OCI-LY7 (cell line): ENCODE measurements around the gene RNU6-9. TPM values are rescaled to one million over a fixed set of nuclear protein-coding genes. Genes with fewer than 3 reads are reported as not detected.

ENCODE experiments used
- BruUV-seq: library from RNA; stranded (reverse); fragments of 400-500 nt; replicated peaks from 2 replicates; lab custom pipeline; 2021; lab: Mats Ljungman, UMichigan
- CTCF ChIA-PET: fragments of 300-600 bp; sonication (Branson Sonifier 250); formaldehyde crosslinking; loops from one replicate; lab custom pipeline; 2022; ENCODE audit warnings: antibody characterized with exemption; ENCODE audit not compliant: unreplicated experiment; lab: Charles Lee
- POLR2A ChIA-PET: fragments of 300-600 bp; sonication (Branson Sonifier 250); formaldehyde crosslinking; loops from one replicate; lab custom pipeline; 2022; ENCODE audit warnings: antibody characterized with exemption; lab: Charles Lee
- DNase-seq: peaks from one replicate; pipeline ENCODE4 v3.0.0-alpha.2; 2015; ENCODE audit warnings: low spot score
- H2AFZ ChIP-seq: fragments of 200-600 bp; sonication (generic), shearing (Covaris generic); 2 replicates; pipeline ENCODE4 v1.6.1; 2014; ENCODE audit warnings: mild to moderate bottlenecking, antibody characterized with exemption, low read length, moderate library complexity
- H3K27ac ChIP-seq: fragments of 200-600 bp; sonication (generic); 2 replicates; pipeline ENCODE4 v1.5.1; 2014; ENCODE audit warnings: mixed run types, low read depth, mild to moderate bottlenecking, moderate library complexity, low read length, inconsistent platforms; ENCODE audit not compliant: poor library complexity, severe bottlenecking
- H3K36me3 ChIP-seq: fragments of 200-600 bp; sonication (generic); 2 replicates; pipeline ENCODE4 v1.6.1; 2014; ENCODE audit warnings: mild to moderate bottlenecking, antibody characterized with exemption, low read length, moderate library complexity, mixed read lengths; ENCODE audit not compliant: insufficient read depth
- H3K4me1 ChIP-seq: fragments of 200-600 bp; sonication (generic); 2 replicates; pipeline ENCODE4 v1.5.1; 2014; ENCODE audit warnings: mild to moderate bottlenecking, low read length; ENCODE audit not compliant: insufficient read depth, poor library complexity, severe bottlenecking
- H3K4me2 ChIP-seq: fragments of 200-600 bp; sonication (generic); 2 replicates; pipeline ENCODE4 v1.6.1; 2014; ENCODE audit warnings: mild to moderate bottlenecking, low read length
- H3K4me3 ChIP-seq: fragments of 200-600 bp; sonication (generic); 2 replicates; pipeline ENCODE4 v1.5.1; 2014; ENCODE audit warnings: mild to moderate bottlenecking, low read depth, low read length; ENCODE audit not compliant: poor library complexity, severe bottlenecking
- H3K79me2 ChIP-seq: fragments of 200-600 bp; sonication (generic); 2 replicates; pipeline ENCODE4 v1.6.1; 2016; ENCODE audit warnings: low read depth, mild to moderate bottlenecking, low read length, moderate library complexity, mixed read lengths; ENCODE audit not compliant: insufficient read depth
- H3K9me2 ChIP-seq: fragments of 200-600 bp; sonication (generic); 2 replicates; pipeline ENCODE4 v1.6.1; 2016; ENCODE audit warnings: mild to moderate bottlenecking, low read length, mixed read lengths; ENCODE audit not compliant: insufficient read depth
- H3K9me3 ChIP-seq: fragments of 200-600 bp; sonication (generic); 2 replicates; pipeline ENCODE4 v1.6.1; 2014; ENCODE audit warnings: mild to moderate bottlenecking, mixed run types, low read length, mixed read lengths
- H4K20me1 ChIP-seq: fragments of 200-600 bp; sonication (generic); 2 replicates; pipeline ENCODE4 v1.6.1; 2014; ENCODE audit warnings: mild to moderate bottlenecking, antibody characterized with exemption, low read length, moderate library complexity, mixed read lengths; ENCODE audit not compliant: insufficient read depth
- CTCF ChIP-seq: fragments of 200-600 bp; sonication (generic); conservative IDR thresholded peaks from 2 replicates; pipeline ENCODE4 v1.5.1; 2014; ENCODE audit warnings: mild to moderate bottlenecking, antibody characterized with exemption, low read length, moderate library complexity, mixed read lengths
- EZH2phosphoT487 ChIP-seq: fragments of 200-600 bp; sonication (generic); IDR thresholded peaks from 2 replicates; pipeline ENCODE4 v1.6.1; 2018; ENCODE audit warnings: low read depth, borderline replicate concordance, mild to moderate bottlenecking, mixed run types, antibody characterized with exemption, low read length, moderate library complexity, mixed read lengths
- intact Hi-C: fragments of 100-400 bp; cut with micrococcal nuclease; formaldehyde crosslinking; loops from one replicate; pipeline ENCODE4 v1.10.0; 2022; ENCODE audit not compliant: unreplicated experiment
- total RNA-seq, 2 experiments: library from RNA; depleted of rRNA in 1 of 2; stranded (reverse); fragments of >200 nt in 1 of 2; shearing (Covaris generic) in 1 of 2; gene quantifications; 2 replicates each; pipeline ENCODE4 v1.2.3, GENCODE V29; 2014 to 2022

The RNU6-9 gene
- total RNA-seq, 2 experiments from 2014 or later, result not detected

GRCh38 chr19:861141-861755 is 32.0 kb upstream of the RNU6-9 start:
- DNase-seq, result no peak
- no peak for TF ChIP-seq CTCF
- TF ChIP-seq EZH2phosphoT487, result no peak
- Histone ChIP-seq H4K20me1 (no peaks in the 10 kb centered on the region), H3K36me3 (no peaks in the 10 kb centered on the region), H3K4me1 (peaks cover 31% of the 10 kb centered on the region), H3K9me2 (no peaks in the 10 kb centered on the region), H3K4me3 (no peak overlapping the region), H3K79me2 (no peaks in the 10 kb centered on the region), H3K27ac (no peak overlapping the region), H3K9me3 (no peaks in the 10 kb centered on the region), H3K4me2 (peak overlapping the region; percentile 50; the same call in 1 of the 2 replicates), H2AFZ (no peak overlapping the region)
- ChIA-PET CTCF (no interaction called here), POLR2A (no interaction called here)
- no TSS peak for BruUV-seq
- intact Hi-C loops, result no loop called here

GRCh38 chr19:861756-862580 is 31.3 kb upstream of the RNU6-9 start:
- peak overlapping the region; percentile 83 for H3K4me2 ChIP-seq
- ChIA-PET POLR2A (interaction anchor here (0.5 kb wide), 1 partner anchor 104 kb away, joined by 5 read pairs; no protein-coding TSS in a partner anchor), CTCF (no interaction called here)
- H3K79me2 ChIP-seq, result no peaks in the 10 kb centered on the region
- H3K9me3 ChIP-seq, result no peaks in the 10 kb centered on the region
- no peaks in the 10 kb centered on the region for H4K20me1 ChIP-seq
- H3K4me3 ChIP-seq, result peak overlapping the region; percentile 59
- H3K9me2 ChIP-seq, result no peaks in the 10 kb centered on the region
- DNase-seq, result peak; percentile 93
- BruUV-seq, result no TSS peak
- intact Hi-C loops, result loop anchor here (1.0 to 2.0 kb wide), 6 partner anchors 31 to 312 kb away; partner anchors contain the start of genes KISS1R, MED16, RNU6-9 and SBNO2
- peak overlapping the region; percentile 50 for H3K27ac ChIP-seq
- no peaks in the 10 kb centered on the region for H3K36me3 ChIP-seq
- TF ChIP-seq CTCF (peak; percentile 64), EZH2phosphoT487 (no peak)
- no peak overlapping the region; the same call in 1 of the 2 replicates for H2AFZ ChIP-seq
- H3K4me1 ChIP-seq, result peaks cover 31% of the 10 kb centered on the region
